Liver (tissue), 9 donors: ENCODE measurements around the gene TDO2. TPM values are rescaled to one million over a fixed set of nuclear protein-coding genes. Genes with fewer than 3 reads are reported as not detected.

ENCODE experiments used
- DNase-seq: peaks from one replicate; pipeline ENCODE4 v3.0.0-alpha.2; 2017; ENCODE audit warnings: low spot score
- H3K27ac ChIP-seq, 2 donors: one replicate each; pipeline ENCODE4 v1.7.0; 2013; ENCODE audit warnings: inconsistent platforms in 2 of 2, low read length in 2 of 2, control low read depth in 1 of 2, low read depth in 1 of 2, mild to moderate bottlenecking in 1 of 2
- H3K27me3 ChIP-seq, 4 donors: one replicate each; pipeline versions ENCODE4 v1.6.1 to v1.7.0; 2013; ENCODE audit warnings: low read length in 3 of 4, inconsistent platforms in 1 of 4, mild to moderate bottlenecking in 1 of 4, moderate library complexity in 1 of 4; ENCODE audit not compliant: control insufficient read depth in 4 of 4, insufficient read depth in 4 of 4
- H3K36me3 ChIP-seq, 4 donors: one replicate each; pipeline versions ENCODE4 v1.6.1 to v1.7.0; 2013; ENCODE audit warnings: low read length in 3 of 4, mild to moderate bottlenecking in 3 of 4, low read depth in 1 of 4, moderate library complexity in 1 of 4; ENCODE audit not compliant: control insufficient read depth in 4 of 4, insufficient read depth in 3 of 4
- H3K4me1 ChIP-seq, 4 donors: one replicate each; pipeline versions ENCODE4 v1.6.1 to v1.7.0; 2013; ENCODE audit warnings: low read length in 3 of 4, mild to moderate bottlenecking in 3 of 4, moderate library complexity in 1 of 4; ENCODE audit not compliant: control insufficient read depth in 4 of 4, insufficient read depth in 4 of 4
- H3K4me3 ChIP-seq, 3 donors: one replicate each; pipeline versions ENCODE4 v1.6.1 to v1.7.0; 2013; ENCODE audit warnings: low read length in 3 of 3, control low read depth in 1 of 3, low read depth in 1 of 3, mild to moderate bottlenecking in 1 of 3
- H3K9ac ChIP-seq, 2 donors: one replicate each; pipeline ENCODE4 v1.7.0; 2013; ENCODE audit warnings: low read length in 2 of 2, mild to moderate bottlenecking in 2 of 2, moderate library complexity in 2 of 2, control low read depth in 1 of 2, low read depth in 1 of 2
- H3K9me3 ChIP-seq, 4 donors: one replicate each; pipeline versions ENCODE4 v1.6.1 to v1.7.0; 2013; ENCODE audit warnings: low read length in 3 of 4; ENCODE audit not compliant: control insufficient read depth in 4 of 4
- EGR1 ChIP-seq, 2 donors: IDR thresholded peaks; 2 replicates each; pipeline ENCODE4 v1.6.1; 2016 to 2018; ENCODE audit warnings: antibody characterized with exemption in 2 of 2, low read depth in 2 of 2
- FOXA1 ChIP-seq: IDR thresholded peaks from 2 replicates; pipeline ENCODE4 v1.6.1; 2016; ENCODE audit warnings: antibody characterized with exemption
- FOXA2 ChIP-seq: IDR thresholded peaks from 2 replicates; pipeline ENCODE4 v1.6.1; 2016; ENCODE audit warnings: antibody characterized with exemption
- GABPA ChIP-seq, 2 donors: IDR thresholded peaks in 1 of 2; conservative IDR thresholded peaks in 1 of 2; 2 replicates each; pipeline ENCODE4 v1.6.1; 2016; ENCODE audit warnings: antibody characterized with exemption in 2 of 2, mild to moderate bottlenecking in 1 of 2, moderate library complexity in 1 of 2
- HNF4A ChIP-seq, 2 donors: conservative IDR thresholded peaks; 2 replicates each; pipeline ENCODE4 v1.6.1; 2016; ENCODE audit warnings: antibody characterized with exemption in 2 of 2, mild to moderate bottlenecking in 2 of 2
- JUND ChIP-seq, 2 donors: IDR thresholded peaks; 2 replicates each; pipeline ENCODE4 v1.6.1; 2016; ENCODE audit warnings: antibody characterized with exemption in 2 of 2
- NR2F2 ChIP-seq: IDR thresholded peaks from 2 replicates; pipeline ENCODE4 v1.6.1; 2016; ENCODE audit warnings: antibody characterized with exemption
- RAD21 ChIP-seq, 2 donors: IDR thresholded peaks; 2 replicates each; pipeline ENCODE4 v1.6.1; 2016; ENCODE audit warnings: antibody characterized with exemption in 2 of 2, mild to moderate bottlenecking in 2 of 2
- RXRA ChIP-seq, 2 donors: IDR thresholded peaks; 2 replicates each; pipeline ENCODE4 v1.6.1; 2017 to 2018; ENCODE audit warnings: antibody characterized with exemption in 2 of 2, mild to moderate bottlenecking in 1 of 2
- SP1 ChIP-seq: IDR thresholded peaks from 2 replicates; pipeline ENCODE4 v1.6.1; 2018; ENCODE audit warnings: antibody characterized with exemption, mild to moderate bottlenecking
- TAF1 ChIP-seq: conservative IDR thresholded peaks from 2 replicates; pipeline ENCODE4 v1.6.1; 2016; ENCODE audit warnings: antibody characterized with exemption, mild to moderate bottlenecking
- YY1 ChIP-seq: IDR thresholded peaks from 2 replicates; pipeline ENCODE4 v1.6.1; 2016; ENCODE audit warnings: antibody characterized with exemption, mild to moderate bottlenecking
- WGBS: extraction: QIAGEN DNeasy Blood & Tissue Kit; methylation state at CpG from one replicate; pipeline ENCODE4 v1.1.7; 2013; 5-methylcytosine and 5-hydroxymethylcytosine counted together
- polyA plus RNA-seq, 2 donors: library from polyadenylated mRNA; stranded (reverse) in 1 of 2; unstranded in 1 of 2; fragments of 200-250 nt in 1 of 2; fragments of >200 nt in 1 of 2; fragmentation: Nextera tagmentation in 1 of 2; extraction: Ambion mirVana in 1 of 2; gene quantifications; one replicate each; pipeline versions ENCODE4 v1.2.1 to v1.2.3, GENCODE V29; 2013 to 2015
- total RNA-seq, 2 donors: library from RNA; depleted of rRNA; stranded (reverse); fragments of >200 nt; gene quantifications; one replicate each; pipeline ENCODE4 v1.2.3, GENCODE V29; 2014
- TF ChIP-seq, protein P1 (sequence below): fragments of 150-350 bp; IDR thresholded peaks from 2 replicates; pipeline ENCODE4 v1.5.1; 2017; ENCODE audit warnings: improper control_type of control experiment, low read depth, low read length; ENCODE audit not compliant: missing input control
- TF ChIP-seq, protein P2 (sequence below): IDR thresholded peaks from 2 replicates; pipeline ENCODE4 v1.6.1; 2016; ENCODE audit warnings: antibody characterized with exemption
- TF ChIP-seq, protein P3 (sequence below): IDR thresholded peaks from 2 replicates; pipeline ENCODE4 v1.6.1; 2016; ENCODE audit warnings: antibody characterized with exemption
- donor health status: healthy.
- donor health status: healthy.
- donor health status: healthy.
- donor health status: healthy.
- donor health status: healthy.

TDO2 gene
- total and polyA plus RNA-seq, 4 donors = 163 to 1,057 (median 533) TPM

DNA sequence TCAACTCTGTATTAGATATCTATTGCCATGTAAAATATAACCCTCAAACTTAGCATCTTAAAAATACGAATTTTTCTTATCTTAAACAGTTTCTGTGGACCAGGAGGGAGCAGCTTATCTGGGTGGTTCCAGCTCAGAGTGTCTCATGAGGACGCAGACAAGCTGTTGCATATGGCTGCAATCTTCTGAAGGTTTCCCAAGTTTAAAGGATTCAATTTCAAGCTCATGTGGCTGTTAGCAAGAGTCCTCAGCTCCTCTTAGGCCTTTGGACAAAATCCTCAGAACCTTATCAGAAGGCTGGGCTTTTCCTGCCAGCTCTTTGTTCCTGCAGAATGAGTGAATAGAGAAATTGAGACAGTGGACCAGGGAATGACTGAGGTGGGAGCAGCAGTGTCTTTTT lies 53.0 kb downstream of the TDO2 start:
- DNase-seq = no peak
- Histone ChIP-seq H3K4me1 (peaks cover 5 to 16% (median 9%) of the 10 kb centered on the region in 4 donors), H3K36me3 (no peaks in the 10 kb centered on the region), H3K27me3 (no peaks in the 10 kb centered on the region), H3K9me3 (no peaks in the 10 kb centered on the region), H3K9ac (no peak overlapping the region), H3K4me3 (no peak overlapping the region), H3K27ac (no peak overlapping the region)
- WGBS = 91% methylated on average over 2 of the region's 2 CpGs
- no peak for TF ChIP-seq SP1
- TF ChIP-seq NR2F2 = no peak
- no peak for TF ChIP-seq FOXA1
- no peak for TF ChIP-seq HNF4A (conservative IDR thresholded peaks at IDR 0.05)
- TF ChIP-seq TAF1 = no peak
- no peak for TF ChIP-seq RXRA (IDR thresholded peaks at IDR 0.05)
- TF ChIP-seq GABPA (IDR thresholded peaks at IDR 0.05 in 1 of 2, conservative IDR thresholded peaks at IDR 0.05 in 1 of 2) = no peak
- no peak for TF ChIP-seq YY1
- no peak for TF ChIP-seq RAD21 (IDR thresholded peaks at IDR 0.05)

DNA sequence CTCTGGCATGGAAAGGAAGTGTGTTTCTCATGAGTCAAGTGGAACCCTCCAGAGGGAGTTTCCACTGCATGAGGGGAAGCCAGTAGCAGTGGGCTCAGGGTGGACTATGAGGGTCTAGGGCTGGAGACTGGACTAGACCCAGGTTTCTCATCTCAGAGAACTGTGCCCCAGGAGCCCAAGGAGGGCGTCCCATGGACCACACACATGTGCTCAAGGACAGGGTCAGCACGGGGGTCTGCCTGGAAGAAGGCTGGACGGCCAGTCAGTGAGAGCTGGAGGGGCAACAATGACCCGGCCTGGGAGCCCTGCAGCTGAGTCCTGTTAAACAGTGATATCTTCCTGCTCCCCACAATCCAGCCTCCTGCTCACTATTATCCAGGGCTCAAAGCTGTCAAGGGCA lies 55.9 kb downstream of the TDO2 start:
- Histone ChIP-seq H3K27me3 (no peaks in the 10 kb centered on the region), H3K4me1 (peaks cover 2 to 8% (median 5%) of the 10 kb centered on the region in 4 donors), H3K4me3 (no peak overlapping the region), H3K27ac (no peak overlapping the region), H3K36me3 (no peaks in the 10 kb centered on the region), H3K9ac (no peak overlapping the region), H3K9me3 (no peaks in the 10 kb centered on the region)
- DNase-seq = no peak
- 81% methylated on average over 4 of the region's 4 CpGs for WGBS
- no peak for TF ChIP-seq RAD21 (IDR thresholded peaks at IDR 0.05)
- no peak for TF ChIP-seq SP1
- TF ChIP-seq TAF1 = no peak
- TF ChIP-seq RXRA (IDR thresholded peaks at IDR 0.05) = no peak
- TF ChIP-seq GABPA (IDR thresholded peaks at IDR 0.05 in 1 of 2, conservative IDR thresholded peaks at IDR 0.05 in 1 of 2) = no peak

DNA sequence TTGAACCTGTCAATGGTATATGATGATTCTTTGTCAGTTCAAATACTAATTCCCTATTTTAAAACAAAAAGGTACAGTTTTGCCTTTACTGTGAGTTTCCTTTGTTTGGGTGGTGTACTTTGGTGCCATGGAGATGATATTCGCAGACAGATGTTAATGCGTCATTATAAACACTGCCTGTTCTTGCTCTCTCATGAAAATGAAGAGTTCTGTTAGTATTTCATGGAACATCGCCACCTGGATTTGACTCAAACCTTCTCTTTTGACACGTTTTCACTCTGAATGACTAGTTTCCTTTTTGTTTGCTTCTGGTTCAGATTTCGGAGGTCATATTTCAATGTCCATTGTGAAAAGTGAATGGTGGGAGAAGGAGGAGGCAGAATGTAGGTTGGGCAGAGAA lies 57.0 kb downstream of the TDO2 start:
- no peak overlapping the region for H3K27ac ChIP-seq
- TF ChIP-seq GABPA (IDR thresholded peaks at IDR 0.05 in 1 of 2, conservative IDR thresholded peaks at IDR 0.05 in 1 of 2) (no peak), HNF4A (conservative IDR thresholded peaks at IDR 0.05) (no peak), RAD21 (IDR thresholded peaks at IDR 0.05) (no peak), NR2F2 (no peak), TAF1 (no peak), SP1 (no peak), RXRA (IDR thresholded peaks at IDR 0.05) (no peak), JUND (IDR thresholded peaks at IDR 0.05) (no peak), YY1 (no peak), EGR1 (IDR thresholded peaks at IDR 0.05; ENCODE audit: low read depth in 2 of 2) (no peak), FOXA2 (no peak)
- TF ChIP-seq, protein P1, sequence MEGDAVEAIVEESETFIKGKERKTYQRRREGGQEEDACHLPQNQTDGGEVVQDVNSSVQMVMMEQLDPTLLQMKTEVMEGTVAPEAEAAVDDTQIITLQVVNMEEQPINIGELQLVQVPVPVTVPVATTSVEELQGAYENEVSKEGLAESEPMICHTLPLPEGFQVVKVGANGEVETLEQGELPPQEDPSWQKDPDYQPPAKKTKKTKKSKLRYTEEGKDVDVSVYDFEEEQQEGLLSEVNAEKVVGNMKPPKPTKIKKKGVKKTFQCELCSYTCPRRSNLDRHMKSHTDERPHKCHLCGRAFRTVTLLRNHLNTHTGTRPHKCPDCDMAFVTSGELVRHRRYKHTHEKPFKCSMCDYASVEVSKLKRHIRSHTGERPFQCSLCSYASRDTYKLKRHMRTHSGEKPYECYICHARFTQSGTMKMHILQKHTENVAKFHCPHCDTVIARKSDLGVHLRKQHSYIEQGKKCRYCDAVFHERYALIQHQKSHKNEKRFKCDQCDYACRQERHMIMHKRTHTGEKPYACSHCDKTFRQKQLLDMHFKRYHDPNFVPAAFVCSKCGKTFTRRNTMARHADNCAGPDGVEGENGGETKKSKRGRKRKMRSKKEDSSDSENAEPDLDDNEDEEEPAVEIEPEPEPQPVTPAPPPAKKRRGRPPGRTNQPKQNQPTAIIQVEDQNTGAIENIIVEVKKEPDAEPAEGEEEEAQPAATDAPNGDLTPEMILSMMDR = no peak
- TF ChIP-seq, protein P2, sequence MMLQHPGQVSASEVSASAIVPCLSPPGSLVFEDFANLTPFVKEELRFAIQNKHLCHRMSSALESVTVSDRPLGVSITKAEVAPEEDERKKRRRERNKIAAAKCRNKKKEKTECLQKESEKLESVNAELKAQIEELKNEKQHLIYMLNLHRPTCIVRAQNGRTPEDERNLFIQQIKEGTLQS = no peak
- TF ChIP-seq, protein P3, sequence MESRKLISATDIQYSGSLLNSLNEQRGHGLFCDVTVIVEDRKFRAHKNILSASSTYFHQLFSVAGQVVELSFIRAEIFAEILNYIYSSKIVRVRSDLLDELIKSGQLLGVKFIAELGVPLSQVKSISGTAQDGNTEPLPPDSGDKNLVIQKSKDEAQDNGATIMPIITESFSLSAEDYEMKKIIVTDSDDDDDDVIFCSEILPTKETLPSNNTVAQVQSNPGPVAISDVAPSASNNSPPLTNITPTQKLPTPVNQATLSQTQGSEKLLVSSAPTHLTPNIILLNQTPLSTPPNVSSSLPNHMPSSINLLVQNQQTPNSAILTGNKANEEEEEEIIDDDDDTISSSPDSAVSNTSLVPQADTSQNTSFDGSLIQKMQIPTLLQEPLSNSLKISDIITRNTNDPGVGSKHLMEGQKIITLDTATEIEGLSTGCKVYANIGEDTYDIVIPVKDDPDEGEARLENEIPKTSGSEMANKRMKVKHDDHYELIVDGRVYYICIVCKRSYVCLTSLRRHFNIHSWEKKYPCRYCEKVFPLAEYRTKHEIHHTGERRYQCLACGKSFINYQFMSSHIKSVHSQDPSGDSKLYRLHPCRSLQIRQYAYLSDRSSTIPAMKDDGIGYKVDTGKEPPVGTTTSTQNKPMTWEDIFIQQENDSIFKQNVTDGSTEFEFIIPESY = no peak
- H3K36me3 ChIP-seq = no peaks in the 10 kb centered on the region
- H3K4me1 ChIP-seq = no peaks in the 10 kb centered on the region
- no peak overlapping the region for H3K9ac ChIP-seq
- DNase-seq = no peak
- no peaks in the 10 kb centered on the region for H3K9me3 ChIP-seq
- H3K4me3 ChIP-seq = no peak overlapping the region
- 69% methylated on average over 5 of the region's 5 CpGs for WGBS
- H3K27me3 ChIP-seq = no peaks in the 10 kb centered on the region
